DMS 273 (cell line): Measurements from ENCODE around the gene ST6GALNAC6.
"Not testable (repeated sequence)": the region's sequence is repeated elsewhere in the genome, so short reads cannot be mapped to it uniquely, and the experiment has no call there.

Experiments used
- DNase-seq: peaks from one replicate; lab custom pipeline; 2025; ENCODE audit not compliant: unreplicated experiment; lab: John Stamatoyannopoulos, UW

ST6GALNAC6 gene

GRCh38 chr9:127837346-127837745, 62.1 kb downstream of the ST6GALNAC6 start:
- no peak for DNase-seq

- not testable (repeated sequence) for DNase-seq
These were observed 62.8 kb downstream of the ST6GALNAC6 start for GRCh38 chr9:127836561-127836960.

GRCh38 chr9:127835991-127836516, 63.3 kb downstream of the ST6GALNAC6 start:
- DNase-seq = no peak
